WERI-Rb-1 (cell line): Measurements from ENCODE around the gene CCDC142.
A peak's percentile ranks its signal among the peaks of the same experiment; 100 is the strongest.

Experiments
- DNase-seq: peaks from one replicate; pipeline ENCODE4 v3.0.0-alpha.2; 2020
- H3K27ac ChIP-seq: fragments of 250-450 bp; sonication (Bioruptor Pico); 2 replicates; pipeline ENCODE4 v1.5.1; 2020; ENCODE audit warnings: mild to moderate bottlenecking, moderate library complexity
- H3K27me3 ChIP-seq: fragments of 250-450 bp; sonication (Bioruptor Pico); 2 replicates; pipeline ENCODE4 v1.5.1; 2021; ENCODE audit warnings: mild to moderate bottlenecking, low read depth, moderate library complexity; ENCODE audit not compliant: insufficient read depth, severe bottlenecking
- H3K36me3 ChIP-seq: fragments of 250-450 bp; sonication (Bioruptor Pico); 2 replicates; pipeline ENCODE4 v1.5.1; 2020; ENCODE audit warnings: mild to moderate bottlenecking, moderate library complexity
- H3K4me3 ChIP-seq: 2 replicates; pipeline ENCODE4 v1.5.1; 2011; ENCODE audit warnings: low read depth, mild to moderate bottlenecking, control low read depth, low read length
- H3K9me3 ChIP-seq: fragments of 250-450 bp; sonication (Bioruptor Pico); 2 replicates; pipeline ENCODE4 v1.5.1; 2021; ENCODE audit warnings: mild to moderate bottlenecking, moderate library complexity; ENCODE audit not compliant: severe bottlenecking
- TF ChIP-seq, protein P1 (sequence below): IDR thresholded peaks from 2 replicates; pipeline ENCODE4 v1.5.1; 2011; ENCODE audit warnings: low read depth, mild to moderate bottlenecking, control low read depth, inconsistent platforms, low read length

The CCDC142 gene

DNA sequence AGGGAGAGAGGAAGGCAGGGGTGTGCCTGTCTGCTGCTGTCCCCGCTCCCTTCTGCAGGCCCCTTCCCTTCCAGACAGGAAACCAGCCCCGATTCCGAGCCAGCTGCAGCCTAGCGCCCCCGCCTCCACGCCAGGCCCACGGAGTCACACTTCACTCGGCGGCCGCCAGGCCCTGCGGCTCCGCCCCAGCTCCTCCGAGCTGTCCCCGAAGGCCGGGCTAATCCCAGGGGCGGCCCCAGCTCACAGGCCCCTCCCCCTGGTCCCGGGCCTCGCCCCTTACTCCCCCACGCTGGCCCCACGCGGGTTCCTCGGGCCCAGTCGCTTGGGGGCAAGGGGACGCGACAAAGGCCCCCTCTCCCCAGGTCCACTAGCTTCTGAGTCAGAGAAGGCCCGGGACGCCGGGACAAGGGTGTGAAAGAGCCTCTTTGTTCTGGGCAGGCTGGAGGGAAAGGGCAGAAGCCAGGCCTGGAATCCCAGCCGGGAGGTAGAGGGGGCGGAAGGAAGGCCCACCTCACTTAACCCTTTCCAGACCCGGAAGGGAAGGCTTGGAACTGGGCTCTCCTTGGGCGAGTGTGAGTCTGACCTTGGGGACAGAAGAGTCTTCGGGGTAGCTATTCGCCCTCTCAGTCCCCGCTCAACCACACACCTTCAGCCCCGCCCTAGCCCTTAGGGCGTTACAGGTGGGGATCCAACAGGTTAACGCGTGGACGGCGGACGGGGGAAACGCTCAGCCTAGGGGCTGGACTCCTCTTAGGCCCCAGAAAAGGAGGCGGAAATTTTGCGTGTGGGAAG, 42.2 kb downstream of the CCDC142 start:
- Histone ChIP-seq H3K27me3 (no peaks in the 10 kb centered on the region), H3K9me3 (no peaks in the 10 kb centered on the region), H3K27ac (peak overlapping the region; percentile 90), H3K36me3 (no peaks in the 10 kb centered on the region; the same call in 1 of the 2 replicates), H3K4me3 (peak overlapping the region; percentile 69)
- DNase-seq = peak; percentile 96
- TF ChIP-seq, protein P1, sequence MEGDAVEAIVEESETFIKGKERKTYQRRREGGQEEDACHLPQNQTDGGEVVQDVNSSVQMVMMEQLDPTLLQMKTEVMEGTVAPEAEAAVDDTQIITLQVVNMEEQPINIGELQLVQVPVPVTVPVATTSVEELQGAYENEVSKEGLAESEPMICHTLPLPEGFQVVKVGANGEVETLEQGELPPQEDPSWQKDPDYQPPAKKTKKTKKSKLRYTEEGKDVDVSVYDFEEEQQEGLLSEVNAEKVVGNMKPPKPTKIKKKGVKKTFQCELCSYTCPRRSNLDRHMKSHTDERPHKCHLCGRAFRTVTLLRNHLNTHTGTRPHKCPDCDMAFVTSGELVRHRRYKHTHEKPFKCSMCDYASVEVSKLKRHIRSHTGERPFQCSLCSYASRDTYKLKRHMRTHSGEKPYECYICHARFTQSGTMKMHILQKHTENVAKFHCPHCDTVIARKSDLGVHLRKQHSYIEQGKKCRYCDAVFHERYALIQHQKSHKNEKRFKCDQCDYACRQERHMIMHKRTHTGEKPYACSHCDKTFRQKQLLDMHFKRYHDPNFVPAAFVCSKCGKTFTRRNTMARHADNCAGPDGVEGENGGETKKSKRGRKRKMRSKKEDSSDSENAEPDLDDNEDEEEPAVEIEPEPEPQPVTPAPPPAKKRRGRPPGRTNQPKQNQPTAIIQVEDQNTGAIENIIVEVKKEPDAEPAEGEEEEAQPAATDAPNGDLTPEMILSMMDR = peak; percentile 48; the same call in 1 of the 2 replicates

DNA sequence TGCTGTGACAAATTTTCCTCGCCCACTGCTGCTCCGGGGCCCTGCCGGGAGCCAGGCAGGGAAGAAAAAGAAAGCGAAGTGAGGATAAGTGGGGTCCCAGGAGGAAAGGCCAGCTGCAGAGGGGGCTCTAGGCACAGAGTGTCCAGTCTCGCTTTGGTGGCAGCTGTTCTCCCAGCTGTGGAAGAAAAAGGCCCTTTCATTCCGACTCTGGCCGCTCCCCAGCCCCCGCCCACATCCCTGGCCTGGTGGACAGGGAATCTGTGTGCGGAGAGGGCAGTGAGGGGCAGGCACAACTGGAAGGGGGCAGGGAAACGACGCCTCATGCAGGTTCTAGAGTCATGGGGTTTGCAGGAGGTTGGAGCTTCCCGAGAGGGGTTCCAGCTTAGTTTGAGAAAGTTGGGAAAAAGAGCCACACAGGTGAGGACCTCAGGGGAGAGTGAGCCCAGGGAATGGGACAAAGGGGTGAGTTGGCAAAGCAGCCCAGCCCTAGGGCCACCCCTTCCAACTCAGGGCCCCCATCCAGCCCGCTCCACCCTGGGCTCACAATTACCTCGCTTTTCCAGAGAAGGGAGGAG, 42.9 kb downstream of the CCDC142 start:
- peak overlapping the region; percentile 90 for H3K27ac ChIP-seq
- peak overlapping the region; percentile 69 for H3K4me3 ChIP-seq
- H3K9me3 ChIP-seq = no peaks in the 10 kb centered on the region
- H3K27me3 ChIP-seq = no peaks in the 10 kb centered on the region
- H3K36me3 ChIP-seq = no peaks in the 10 kb centered on the region; the same call in 1 of the 2 replicates
- DNase-seq = peak; percentile 41
- TF ChIP-seq, protein P1 = no peak

DNA sequence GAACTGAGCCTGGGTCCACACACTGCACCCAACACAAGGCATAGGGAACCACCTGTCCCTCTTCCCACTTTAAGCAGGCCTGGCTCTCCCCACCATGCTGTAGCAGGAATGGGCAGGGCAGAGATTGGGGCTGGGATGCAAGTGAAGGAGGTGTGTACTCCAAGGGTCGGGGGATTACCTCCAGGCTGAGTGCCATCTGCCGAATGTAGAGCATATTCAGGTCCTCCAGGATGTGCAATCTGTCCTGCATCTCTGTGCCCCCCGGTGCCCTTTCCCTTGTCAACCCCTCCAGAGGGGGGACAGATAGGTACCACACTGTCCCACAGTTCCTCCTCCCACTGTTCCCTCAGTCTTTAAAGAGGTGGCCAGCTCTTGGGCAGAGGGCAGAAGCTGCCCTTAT, 43.4 kb downstream of the CCDC142 start:
- peak overlapping the region; percentile 69 for H3K4me3 ChIP-seq
- peak; percentile 84 for DNase-seq
- H3K27ac ChIP-seq = peak overlapping the region; percentile 90
- no peaks in the 10 kb centered on the region for H3K27me3 ChIP-seq
- H3K36me3 ChIP-seq = no peaks in the 10 kb centered on the region; the same call in 1 of the 2 replicates
- TF ChIP-seq, protein P1 = no peak
- H3K9me3 ChIP-seq = no peaks in the 10 kb centered on the region

DNA sequence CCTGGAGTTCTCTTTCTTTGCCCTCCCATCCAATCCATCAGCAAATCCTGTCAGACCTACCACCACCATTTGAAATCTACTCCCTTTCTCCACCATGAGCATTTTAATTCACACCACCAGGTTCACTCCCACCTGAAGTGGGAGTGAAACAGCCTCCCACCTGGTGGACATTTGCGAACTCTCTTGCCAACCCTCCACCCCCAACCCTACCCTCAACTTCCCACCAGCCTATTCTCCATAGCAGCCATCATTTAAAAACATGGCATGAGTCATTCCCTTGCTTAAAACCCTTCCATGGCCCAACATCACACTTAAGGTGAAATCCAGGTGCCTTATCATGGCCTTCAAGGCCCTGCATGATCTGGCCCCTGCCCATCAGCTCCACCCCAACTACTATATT, 44.5 kb downstream of the CCDC142 start:
- Histone ChIP-seq H3K36me3 (no peaks in the 10 kb centered on the region; the same call in 1 of the 2 replicates), H3K27ac (no peak overlapping the region), H3K9me3 (no peaks in the 10 kb centered on the region), H3K27me3 (no peaks in the 10 kb centered on the region), H3K4me3 (no peak overlapping the region)
- TF ChIP-seq, protein P1 = no peak
- DNase-seq = no peak

DNA sequence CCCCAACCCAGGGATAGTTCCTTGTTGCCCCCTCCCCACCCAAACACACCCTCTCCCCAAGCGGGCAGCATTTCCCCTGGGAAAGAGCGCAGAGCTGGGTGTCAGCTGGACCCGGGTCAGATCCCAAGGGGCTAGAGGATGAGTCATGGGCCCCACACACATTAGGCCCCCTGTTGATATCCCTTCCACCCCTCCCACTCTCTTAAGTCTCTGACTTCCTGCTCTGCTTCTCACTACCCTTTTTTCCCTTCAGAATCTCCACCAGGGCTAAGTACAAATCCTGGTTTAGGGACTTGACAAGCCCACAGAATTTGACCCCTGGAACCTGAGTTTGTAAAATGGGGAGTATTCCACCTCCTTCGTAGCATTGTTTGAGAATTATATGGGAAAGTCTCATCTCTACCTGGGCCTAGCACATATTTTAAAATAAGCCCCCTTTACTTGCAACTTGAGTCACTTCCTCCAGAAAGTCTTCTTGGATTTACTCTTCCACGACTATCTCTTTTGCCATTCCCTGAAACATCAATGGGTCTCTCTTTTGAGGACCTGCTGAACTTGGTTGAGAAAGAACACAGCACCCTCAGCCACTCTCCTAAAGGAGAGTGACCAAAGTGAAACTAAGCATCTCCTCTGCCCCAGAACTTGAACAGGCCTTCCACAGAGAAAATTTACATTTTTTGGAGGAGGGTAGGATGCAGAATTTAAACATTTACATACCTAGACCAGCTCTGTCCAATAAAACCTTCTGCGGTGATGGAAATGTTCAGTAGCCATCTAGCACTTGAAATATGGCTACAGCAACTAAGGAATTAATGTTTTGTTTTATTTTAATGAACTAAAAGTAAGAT, 45.7 kb downstream of the CCDC142 start:
- no peak overlapping the region for H3K4me3 ChIP-seq
- no peaks in the 10 kb centered on the region; the same call in none of the 2 replicates for H3K36me3 ChIP-seq
- no peak overlapping the region for H3K27ac ChIP-seq
- TF ChIP-seq, protein P1 = no peak
- no peaks in the 10 kb centered on the region for H3K27me3 ChIP-seq
- DNase-seq = no peak
- H3K9me3 ChIP-seq = no peaks in the 10 kb centered on the region
